Vagina (tissue), 2 donors: ENCODE data around the gene MACROD2.

Source experiments
- POLR2A ChIP-seq, 2 donors: fragments of 450-650 bp; IDR thresholded peaks; one replicate each; pipeline ENCODE4 v1.6.1; 2017; ENCODE audit warnings: antibody characterized with exemption in 2 of 2, mild to moderate bottlenecking in 2 of 2, moderate library complexity in 2 of 2
- TF ChIP-seq, protein P1 (sequence below), 3 experiments: fragments of 450-650 bp in 2 of 3; fragments of 200-600 bp in 1 of 3; sonication (generic) in 1 of 3; IDR thresholded peaks; one replicate each; pipeline ENCODE4 v1.5.1; 2017 to 2019; ENCODE audit warnings: antibody characterized with exemption in 3 of 3, mild to moderate bottlenecking in 2 of 3, moderate library complexity in 2 of 3

DNA sequence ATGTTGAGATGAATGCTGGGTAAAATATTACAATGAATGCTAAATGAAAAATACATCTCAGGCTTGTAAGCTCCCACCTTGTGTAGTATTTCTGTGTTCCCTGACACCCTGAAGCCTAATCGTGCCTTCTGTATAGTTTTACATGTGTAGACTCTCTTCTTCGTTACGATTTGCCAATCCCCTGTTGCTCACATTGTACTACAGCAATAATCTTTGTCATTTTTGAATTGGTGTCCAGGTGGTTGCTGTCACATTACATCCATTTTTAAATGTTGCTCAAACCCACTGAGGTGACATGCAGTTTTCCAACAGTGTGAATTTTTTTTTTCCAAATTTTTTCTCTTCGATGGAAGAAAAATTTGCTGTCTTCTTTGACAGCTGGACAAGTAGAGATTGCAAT is 642.1 kb downstream of the MACROD2 start:
- TF ChIP-seq, protein P1, sequence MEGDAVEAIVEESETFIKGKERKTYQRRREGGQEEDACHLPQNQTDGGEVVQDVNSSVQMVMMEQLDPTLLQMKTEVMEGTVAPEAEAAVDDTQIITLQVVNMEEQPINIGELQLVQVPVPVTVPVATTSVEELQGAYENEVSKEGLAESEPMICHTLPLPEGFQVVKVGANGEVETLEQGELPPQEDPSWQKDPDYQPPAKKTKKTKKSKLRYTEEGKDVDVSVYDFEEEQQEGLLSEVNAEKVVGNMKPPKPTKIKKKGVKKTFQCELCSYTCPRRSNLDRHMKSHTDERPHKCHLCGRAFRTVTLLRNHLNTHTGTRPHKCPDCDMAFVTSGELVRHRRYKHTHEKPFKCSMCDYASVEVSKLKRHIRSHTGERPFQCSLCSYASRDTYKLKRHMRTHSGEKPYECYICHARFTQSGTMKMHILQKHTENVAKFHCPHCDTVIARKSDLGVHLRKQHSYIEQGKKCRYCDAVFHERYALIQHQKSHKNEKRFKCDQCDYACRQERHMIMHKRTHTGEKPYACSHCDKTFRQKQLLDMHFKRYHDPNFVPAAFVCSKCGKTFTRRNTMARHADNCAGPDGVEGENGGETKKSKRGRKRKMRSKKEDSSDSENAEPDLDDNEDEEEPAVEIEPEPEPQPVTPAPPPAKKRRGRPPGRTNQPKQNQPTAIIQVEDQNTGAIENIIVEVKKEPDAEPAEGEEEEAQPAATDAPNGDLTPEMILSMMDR (IDR thresholded peaks at IDR 0.05), result no peak
- TF ChIP-seq POLR2A (IDR thresholded peaks at IDR 0.05), result no peak
